ENCODE data around the gene IPCEF1. TPM values are rescaled to one million over a fixed set of nuclear protein-coding genes. Genes with fewer than 3 reads are reported as not detected.

The IPCEF1 gene
- total RNA-seq, 1 donor: 0.54 TPM

GRCh38 chr6:154397491-154398195 is 41.0 kb upstream of the IPCEF1 start:
- TF ChIP-seq, protein P1, sequence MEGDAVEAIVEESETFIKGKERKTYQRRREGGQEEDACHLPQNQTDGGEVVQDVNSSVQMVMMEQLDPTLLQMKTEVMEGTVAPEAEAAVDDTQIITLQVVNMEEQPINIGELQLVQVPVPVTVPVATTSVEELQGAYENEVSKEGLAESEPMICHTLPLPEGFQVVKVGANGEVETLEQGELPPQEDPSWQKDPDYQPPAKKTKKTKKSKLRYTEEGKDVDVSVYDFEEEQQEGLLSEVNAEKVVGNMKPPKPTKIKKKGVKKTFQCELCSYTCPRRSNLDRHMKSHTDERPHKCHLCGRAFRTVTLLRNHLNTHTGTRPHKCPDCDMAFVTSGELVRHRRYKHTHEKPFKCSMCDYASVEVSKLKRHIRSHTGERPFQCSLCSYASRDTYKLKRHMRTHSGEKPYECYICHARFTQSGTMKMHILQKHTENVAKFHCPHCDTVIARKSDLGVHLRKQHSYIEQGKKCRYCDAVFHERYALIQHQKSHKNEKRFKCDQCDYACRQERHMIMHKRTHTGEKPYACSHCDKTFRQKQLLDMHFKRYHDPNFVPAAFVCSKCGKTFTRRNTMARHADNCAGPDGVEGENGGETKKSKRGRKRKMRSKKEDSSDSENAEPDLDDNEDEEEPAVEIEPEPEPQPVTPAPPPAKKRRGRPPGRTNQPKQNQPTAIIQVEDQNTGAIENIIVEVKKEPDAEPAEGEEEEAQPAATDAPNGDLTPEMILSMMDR (IDR thresholded peaks at IDR 0.05; ENCODE audit: insufficient read depth, low read length): no peak
- DNase-seq (ENCODE audit: low read depth): no peak
- no peak overlapping the region for H3K4me3 ChIP-seq (ENCODE audit: low read depth, low read length)

DNA sequence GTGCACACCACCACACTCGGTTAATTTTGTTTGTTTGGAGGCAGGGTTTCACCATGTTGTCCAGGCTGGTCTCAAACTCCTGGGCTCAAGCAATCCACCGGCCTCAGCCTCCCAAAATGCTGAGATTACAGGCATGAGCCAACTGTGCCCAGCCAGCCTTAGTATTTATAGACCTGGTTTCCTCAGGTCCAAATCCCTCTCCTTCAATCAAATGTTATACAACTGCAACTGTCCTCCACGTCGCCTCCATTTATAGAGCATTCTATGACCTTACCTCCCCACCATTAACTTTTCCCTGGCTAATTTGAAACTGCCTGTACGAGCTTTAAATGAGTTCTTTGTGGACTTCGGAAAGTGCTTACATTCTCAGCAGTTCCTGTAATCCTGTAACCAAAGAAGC is 39.3 kb upstream of the IPCEF1 start:
- H3K4me3 ChIP-seq (ENCODE audit: low read depth, low read length): no peak overlapping the region
- TF ChIP-seq, protein P1 (IDR thresholded peaks at IDR 0.05; ENCODE audit: insufficient read depth, low read length): no peak
- no peak for DNase-seq (ENCODE audit: low read depth)

- no peak for DNase-seq (ENCODE audit: low read depth)
- no peak overlapping the region for H3K4me3 ChIP-seq (ENCODE audit: low read depth, low read length)
- TF ChIP-seq, protein P1 (IDR thresholded peaks at IDR 0.05; ENCODE audit: insufficient read depth, low read length): no peak
Measured at GRCh38 chr6:154395316-154395715, 38.7 kb upstream of the IPCEF1 start.

DNA sequence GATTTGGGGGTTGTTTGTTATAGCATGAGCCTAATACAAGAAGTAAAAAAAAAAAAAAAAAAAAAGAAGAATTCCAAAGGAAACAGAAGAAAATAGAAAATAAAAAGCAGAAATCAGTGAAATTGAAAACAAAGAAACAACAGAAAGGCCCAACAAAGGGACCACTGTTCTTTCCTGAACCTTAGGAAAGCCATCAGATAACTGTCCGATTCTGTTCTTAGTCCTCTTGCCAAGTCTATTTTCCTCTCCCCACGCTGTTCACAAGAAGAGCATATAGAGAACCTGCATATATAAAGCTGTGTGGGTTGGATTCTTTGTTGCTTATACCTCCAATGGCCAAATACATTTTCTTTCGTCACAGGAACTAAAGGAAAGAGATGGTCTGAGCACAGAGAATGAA is 38.0 kb upstream of the IPCEF1 start:
- no peak overlapping the region for H3K4me3 ChIP-seq (ENCODE audit: low read depth, low read length)
- TF ChIP-seq, protein P1 (IDR thresholded peaks at IDR 0.05; ENCODE audit: insufficient read depth, low read length): no peak
- DNase-seq (ENCODE audit: low read depth): no peak

DNA sequence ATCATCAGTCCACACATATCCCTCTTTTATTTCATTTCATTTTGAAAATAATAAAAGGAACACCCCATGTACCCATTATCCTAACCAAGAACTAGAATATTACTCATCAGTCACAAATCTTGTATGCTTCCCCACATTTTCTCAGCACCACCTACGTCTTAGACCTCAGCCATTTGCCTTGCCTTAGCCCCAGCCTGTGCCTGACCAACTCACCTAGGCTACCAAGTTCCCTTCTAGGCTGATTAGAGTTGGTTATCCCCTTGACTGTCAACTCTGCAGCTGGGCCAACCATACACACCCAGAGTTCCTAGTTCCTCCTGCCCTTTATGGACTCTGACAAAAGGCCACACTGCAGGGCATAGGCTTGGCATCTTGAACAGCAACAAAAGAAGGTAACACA is 33.4 kb upstream of the IPCEF1 start:
- TF ChIP-seq, protein P1 (IDR thresholded peaks at IDR 0.05; ENCODE audit: insufficient read depth, low read length): no peak

GRCh38 chr6:154388803-154389202 is 32.2 kb upstream of the IPCEF1 start:
- TF ChIP-seq, protein P1 (IDR thresholded peaks at IDR 0.05; ENCODE audit: insufficient read depth, low read length): no peak
- no peak overlapping the region for H3K4me3 ChIP-seq (ENCODE audit: low read depth, low read length)
- DNase-seq (ENCODE audit: low read depth): peak; percentile 39

More for the DNA sequence above, 33.4 kb upstream of the IPCEF1 start:
- no peak overlapping the region for H3K4me3 ChIP-seq (ENCODE audit: low read depth, low read length)
- DNase-seq (ENCODE audit: low read depth): no peak

All from fibroblast of the aortic adventitia (primary cell).